ENCODE results near the gene MFSD8.
"Not testable (repeated sequence)": the region's sequence is repeated elsewhere in the genome, so short reads cannot be mapped to it uniquely, and the experiment has no call there.

The MFSD8 gene

DNA sequence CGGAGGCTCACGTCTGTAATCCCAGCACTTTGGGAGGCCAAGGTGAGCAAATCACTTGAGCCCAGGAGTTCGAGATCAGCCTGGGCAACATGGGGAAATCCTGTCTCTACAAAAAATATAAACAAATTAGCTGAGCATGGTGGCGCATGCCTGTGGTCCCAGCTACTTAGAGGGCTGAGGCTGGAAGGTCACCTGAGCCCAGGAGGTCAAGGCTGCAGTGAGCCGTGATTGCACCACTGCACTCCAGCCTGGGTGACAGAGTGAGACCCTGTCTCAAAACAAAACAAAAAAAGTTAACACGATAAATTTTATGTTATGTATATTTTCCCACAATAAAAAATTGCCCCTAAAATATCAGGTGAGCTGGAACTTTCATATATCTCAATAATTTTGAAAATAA, 33.1 kb downstream of the MFSD8 start:
- not testable (repeated sequence) for DNase-seq

DNA sequence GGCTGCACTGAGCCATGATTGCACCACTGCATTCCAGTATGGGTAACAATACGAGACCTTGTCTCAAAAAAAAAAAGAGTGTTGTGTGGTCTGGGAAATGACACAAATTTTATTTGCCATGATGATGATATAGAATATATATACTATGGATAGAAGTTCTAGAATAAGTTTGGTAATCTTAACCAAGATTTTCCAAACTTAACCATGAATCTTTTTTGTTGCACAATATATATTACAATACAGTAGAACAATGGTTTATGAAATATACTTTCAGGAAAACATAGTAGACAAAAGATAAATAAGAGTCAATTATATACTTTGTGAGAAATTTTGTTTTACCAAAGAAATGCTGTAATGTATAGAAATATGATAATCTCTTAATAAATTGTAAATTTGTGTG, 34.8 kb downstream of the MFSD8 start:
- no peak for DNase-seq

DNA sequence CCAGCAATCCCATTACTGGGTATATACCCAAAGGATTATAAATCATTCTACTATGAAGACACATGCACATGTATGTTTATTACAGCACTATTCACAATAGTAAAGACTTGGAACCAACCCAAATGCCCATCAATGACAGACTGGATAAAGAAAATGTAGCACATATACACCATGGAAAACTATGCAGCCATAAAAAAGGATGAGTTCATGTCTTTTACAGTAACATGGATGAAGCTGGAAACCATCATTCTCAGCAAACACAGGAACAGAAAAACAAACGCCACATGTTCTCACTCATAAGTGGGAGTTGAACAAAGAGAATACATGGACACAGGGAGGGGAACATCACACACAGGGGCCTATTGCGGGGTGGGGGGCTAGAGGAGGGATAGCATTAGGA, 39.3 kb downstream of the MFSD8 start:
- not testable (repeated sequence) for DNase-seq

DNA sequence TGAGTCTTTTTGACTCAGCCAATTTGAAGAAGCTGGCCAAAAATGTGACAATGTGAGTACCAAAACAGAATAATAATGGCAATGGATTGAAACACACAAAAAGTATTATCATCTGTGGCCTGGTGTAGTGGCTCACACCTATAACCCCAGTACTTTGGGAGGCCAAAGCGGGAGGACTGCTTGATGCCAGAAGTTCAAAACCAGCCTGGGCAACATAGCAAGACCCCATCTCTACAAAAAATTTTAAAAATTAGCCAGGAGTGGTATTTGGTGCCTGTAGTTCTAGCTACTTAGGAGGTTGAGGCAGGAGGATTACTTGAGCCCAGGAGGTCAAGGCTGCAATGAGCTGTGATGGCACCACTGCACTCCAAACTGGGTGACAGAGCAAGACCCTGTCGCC, 42.7 kb downstream of the MFSD8 start:
- no peak for DNase-seq

DNA sequence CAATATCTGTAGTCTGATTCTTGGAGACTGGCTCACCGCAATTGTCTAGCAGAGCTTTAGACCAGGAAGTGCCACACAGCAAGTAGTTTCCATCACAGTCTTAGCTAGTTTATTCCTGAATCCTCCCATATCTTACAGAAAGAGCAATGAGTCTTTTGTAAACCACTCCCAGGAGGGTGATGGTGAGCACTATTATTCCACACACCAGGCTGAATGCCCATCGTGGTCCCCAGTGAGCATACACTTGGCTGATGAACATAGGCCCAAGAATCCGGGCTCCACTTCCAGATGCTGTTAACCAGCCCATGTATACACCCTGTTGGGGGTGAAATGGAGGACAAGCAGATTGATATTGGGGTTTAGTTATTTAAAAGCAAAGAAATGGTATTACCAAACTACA, 44.5 kb downstream of the MFSD8 start:
- no peak for DNase-seq

DNA sequence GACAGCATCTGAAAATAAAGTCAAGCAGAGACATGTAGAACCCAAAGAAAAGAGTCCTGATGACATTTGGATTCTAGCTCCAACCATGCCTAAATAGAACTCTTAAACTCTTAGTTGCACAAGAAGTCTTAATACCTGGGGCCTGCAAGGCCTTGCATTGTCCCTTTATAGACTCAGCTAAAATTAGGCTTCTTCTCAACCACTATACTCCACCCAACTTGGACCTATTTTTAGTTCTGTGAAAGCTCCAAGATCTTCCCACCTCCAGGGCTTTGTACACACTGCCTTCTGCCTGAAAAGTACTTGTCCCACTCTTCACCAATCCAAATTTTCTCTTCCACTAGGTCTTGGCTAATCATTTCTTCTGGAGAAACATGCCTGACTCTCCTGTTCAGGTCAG, 47.8 kb downstream of the MFSD8 start:
- no peak for DNase-seq

DNA sequence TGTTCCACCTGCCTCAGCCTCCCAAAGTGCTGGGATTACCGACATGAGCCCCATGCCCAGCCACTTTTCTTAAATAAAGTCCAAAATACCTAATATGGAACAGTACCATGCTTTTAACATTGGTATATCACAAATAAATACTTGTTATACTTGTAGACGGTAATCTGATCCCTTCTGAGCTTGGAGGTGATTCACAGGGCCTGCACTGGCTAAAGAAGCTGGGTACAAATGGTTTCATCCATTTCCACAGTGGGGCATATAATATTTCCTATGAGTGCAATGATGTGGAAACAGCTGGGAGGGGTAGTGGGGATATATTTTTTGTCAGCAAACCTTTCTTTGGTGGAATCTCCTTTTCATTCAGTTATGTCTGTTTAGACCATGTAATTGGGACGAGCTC, 48.5 kb downstream of the MFSD8 start:
- no peak for DNase-seq

DNA sequence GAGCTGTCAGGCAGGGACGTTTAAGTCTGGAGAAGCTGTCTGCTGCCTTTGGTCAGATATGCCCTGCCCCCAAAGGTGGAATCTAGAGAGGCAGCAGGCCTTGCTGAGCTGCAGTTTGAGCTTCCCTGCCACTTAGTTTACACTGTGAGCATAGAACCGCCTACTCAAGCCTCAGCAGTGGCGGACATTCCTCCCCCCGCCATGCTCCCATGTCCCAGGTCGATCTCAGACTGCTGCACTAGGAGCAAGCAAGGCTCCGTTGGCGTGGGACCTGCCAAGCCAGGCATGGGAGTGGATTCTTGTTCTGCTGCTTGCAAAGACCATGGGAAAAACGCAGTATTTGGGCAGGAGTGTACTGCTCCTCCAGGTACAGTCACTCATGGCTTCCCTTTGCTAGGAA, 59.9 kb downstream of the MFSD8 start:
- DNase-seq, result no peak

DNA sequence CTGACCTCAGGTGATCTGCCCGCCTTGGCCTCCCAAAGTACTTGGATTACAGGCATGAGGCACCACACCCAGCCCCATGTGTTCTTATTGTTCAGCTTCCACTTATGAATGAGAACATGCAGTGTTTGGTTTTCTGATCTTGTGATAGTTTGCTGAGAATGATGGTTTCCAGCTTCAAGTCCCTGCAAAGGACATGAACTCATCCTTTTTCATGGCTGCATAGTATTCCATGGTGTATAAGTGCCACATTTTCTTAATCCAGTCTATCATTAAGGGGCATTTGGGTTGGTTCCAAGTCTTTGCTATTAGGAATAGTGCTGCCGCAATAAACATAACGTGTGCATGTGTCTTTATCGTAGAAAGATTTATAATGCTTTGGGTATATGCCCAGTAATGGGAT, 65.3 kb downstream of the MFSD8 start:
- DNase-seq, result not testable (repeated sequence)

DNA sequence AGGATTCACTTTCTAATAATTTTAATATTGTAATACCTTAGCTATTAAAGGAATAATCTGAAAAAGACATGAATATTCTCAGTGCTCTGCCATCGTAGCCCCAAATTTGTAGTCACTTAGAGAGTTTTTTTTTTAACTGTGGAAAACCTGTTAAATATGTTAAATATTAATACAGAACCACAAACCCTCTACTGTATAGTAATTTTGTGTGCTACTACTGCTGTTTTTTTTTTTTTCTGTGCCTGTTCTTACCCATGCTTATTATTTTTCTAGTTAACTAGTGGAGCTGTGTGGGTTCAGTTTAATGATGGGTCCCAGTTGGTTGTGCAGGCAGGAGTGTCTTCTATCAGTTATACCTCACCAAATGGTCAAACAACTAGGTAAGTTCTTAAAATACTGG, 68.4 kb downstream of the MFSD8 start:
- DNase-seq, result no peak

DNA sequence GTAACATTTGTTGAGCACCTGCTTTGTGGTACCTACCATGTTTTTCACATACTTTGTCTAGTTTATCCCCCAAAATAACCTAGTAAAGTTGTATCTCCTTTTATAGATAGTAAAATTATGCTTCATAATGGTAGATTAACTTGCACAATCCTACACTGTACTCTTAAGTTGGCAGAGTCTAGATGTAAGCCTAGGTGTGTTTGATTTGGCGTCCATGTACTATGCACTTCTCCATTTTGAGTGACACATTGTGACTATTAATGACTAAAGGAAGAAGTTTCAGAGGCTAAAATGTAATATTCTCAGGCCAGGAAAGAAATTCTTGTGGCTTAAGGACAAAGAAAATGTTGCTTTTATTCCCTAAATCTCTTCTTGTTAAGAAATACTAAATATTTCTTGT, 68.9 kb downstream of the MFSD8 start:
- no peak for DNase-seq

DNA sequence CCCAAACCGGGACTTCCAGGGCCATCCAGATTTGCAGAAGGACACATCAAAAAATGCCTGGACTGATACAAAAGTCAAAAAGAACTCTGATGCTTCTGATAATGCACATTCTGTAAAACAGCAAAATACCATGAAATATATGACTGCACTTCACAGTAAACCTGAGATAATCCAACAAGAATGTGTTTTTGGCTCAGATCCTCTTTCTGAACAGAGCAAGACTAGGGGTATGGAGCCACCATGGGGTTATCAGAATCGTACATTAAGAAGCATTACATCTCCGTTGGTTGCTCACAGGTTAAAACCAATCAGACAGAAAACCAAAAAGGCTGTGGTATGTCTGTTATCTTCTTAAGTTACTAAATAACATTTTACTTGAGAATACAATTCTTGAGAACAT, 75.1 kb downstream of the MFSD8 start:
- peak; percentile 34 for DNase-seq

DNA sequence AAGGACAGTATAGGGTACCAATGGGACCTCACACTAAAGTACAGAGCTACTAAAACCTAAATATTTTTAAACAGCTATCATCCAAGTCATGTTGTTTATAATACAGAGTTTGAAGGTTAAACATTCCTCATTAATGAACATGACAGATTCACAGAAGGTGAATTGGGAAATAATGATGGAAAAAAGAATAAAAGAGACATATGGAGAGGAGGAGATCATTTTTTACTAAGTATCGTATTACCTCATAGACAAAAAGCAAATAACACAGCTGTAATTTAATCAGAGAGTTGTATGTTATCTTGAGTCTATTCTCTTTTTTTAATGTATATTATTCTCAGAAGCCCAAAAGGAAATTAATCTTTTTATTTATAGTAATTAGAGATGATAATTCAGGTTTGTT, 76.4 kb downstream of the MFSD8 start:
- peak; percentile 60 for DNase-seq

DNA sequence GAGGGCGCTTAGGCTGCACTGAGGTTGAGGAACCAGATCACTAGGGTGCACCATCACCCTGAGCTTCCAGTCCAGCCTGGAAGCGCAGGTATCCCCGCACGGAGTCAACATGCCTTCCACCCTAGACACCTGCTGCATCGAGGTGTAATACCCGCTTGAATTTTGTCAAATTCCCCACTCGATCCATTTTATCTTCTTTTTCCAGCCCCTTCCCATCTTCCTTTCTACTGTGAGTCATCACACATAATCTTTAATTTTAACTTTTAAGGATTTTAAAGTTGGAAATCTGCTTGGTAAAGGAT, 83.5 kb downstream of the MFSD8 start:
- DNase-seq, result no peak

DNA sequence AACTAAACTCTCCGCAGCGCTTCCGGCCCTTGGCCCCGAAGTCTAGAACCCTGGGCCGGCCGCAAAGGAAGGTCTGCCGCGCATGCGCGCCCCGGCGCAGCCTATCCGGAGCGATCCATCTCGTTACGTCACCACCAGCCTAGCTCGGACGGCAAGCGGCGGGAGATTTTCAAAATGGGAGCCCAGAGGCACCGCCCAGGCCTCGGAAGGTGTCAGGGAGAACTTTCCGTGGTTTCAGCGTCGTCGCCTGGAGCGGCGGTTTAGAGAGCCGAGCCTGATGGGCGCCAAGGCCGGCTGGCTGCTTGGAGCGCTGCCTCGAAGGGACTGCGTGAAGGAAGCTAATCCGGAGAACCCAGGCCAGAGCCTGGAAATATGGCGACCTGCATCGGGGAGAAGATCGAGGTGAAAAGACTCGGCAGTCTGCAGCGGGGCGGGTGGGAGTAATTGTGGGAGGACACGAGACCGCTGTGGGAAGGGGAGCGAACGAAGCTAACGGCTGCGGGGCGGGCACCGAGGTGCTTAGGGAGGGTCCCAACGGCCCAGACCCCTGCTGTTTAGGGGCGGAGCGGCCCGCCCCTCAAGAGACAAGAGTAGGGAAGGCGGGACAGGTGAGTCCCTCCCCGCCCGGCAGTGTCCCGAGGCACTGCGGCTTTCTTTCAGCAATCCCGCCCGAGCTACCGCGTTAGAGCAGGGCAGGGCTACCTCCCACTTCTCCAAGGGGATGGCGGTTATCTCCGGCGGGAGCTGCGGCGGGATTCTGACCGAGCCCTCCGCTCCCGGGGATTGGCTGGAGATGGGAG, 84.0 kb downstream of the MFSD8 start, which contains the start of gene PLK4:
PLK4 (plus strand) TSS at position 131 of the 800 bp plus-strand sequence; CDS start at position 373, 242 bp downstream.
- DNase-seq, result peak; percentile 95

DNA sequence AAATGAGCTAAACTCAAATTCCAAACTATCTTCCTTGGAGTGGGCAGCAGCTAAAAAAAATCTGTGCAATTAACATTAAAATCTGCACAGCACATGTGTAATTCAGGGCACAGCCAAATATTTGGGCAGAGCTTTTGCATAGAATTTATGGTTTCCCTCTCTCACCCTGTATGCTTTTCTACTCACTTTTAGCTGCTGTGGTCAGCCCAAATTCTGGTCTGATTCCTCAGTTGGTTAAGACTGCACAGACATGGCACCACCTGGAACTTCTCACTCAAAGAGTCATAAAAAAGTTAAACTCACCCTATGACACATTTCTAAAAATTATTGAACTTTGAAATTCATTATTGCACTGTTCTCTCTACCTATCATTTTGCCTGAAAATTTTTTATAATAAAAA, 89.2 kb downstream of the MFSD8 start:
- DNase-seq, result no peak

DNA sequence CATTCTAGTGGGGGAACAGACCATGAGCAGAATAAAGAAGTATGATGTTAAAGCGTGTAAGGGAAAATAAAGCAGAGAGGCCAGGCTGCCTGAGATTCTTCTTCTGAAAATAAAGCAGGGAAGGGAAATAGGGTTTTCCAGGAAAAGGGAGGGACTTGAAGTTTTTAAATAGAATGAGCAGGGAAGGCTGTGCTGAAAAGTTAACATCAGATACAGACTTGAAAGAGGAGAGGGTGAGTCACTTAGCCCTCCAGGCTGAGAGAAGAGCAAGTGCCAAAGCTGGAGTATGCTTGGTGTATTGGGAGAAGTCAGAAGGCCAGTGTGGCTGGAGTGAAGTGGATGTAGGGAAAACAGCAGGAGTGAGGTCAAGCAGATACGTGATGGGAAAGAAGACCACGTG, 94.3 kb downstream of the MFSD8 start:
- DNase-seq, result no peak

DNA sequence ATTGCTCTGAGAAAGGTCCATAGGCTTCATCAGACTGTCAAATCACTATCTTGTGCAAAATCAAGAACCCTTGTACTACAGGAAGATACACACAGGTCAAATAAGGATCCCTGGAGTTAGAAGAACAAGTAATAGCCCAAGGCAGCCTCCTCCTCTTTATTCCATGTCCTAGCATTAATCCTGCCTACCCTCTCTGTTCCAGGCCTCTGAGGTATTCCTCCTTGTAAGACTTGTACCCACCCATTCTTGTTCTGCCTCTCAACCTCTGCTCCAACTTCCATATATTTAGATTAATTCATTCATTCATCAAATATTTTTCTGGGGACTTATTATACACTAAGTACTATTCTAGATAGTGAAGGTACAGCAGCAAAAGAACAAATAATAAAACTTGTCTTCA, 94.7 kb downstream of the MFSD8 start:
- no peak for DNase-seq

DNA sequence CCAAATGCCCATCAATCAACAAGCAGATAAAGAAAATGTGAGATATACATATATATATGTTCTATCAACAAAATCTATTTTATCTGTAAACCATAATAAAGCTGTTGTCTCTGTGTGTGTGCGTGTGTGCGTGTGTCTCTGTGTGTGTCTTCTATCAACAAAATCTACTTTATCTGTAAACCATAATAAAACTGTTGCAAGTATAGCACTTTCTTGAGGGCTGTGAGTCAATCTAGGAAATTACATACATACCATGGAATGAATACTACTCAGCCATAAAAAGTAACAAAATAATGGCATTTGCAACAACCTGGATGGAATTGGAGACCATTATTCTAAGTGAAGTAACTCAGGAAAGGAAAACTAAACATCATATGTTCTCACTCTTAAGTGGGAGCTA, 96.8 kb downstream of the MFSD8 start:
- no peak for DNase-seq

Measured in NCI-H1092 treated with DMSO at 0.1 percent for 48 hours (cell line).